H1 (cell line): ENCODE measurements around the gene FRRS1. TPM values are rescaled to one million over a fixed set of nuclear protein-coding genes. Genes with fewer than 3 reads are reported as not detected.

Source experiments
- JUN ChIP-seq: IDR thresholded peaks from 2 replicates; pipeline ENCODE4 v1.6.1; 2011; ENCODE audit warnings: low read depth, mild to moderate bottlenecking, improper control_type of control experiment, low read length
- RNF2 ChIP-seq: fragments of 200-900, 300-1000 bp; sonication (generic); IDR thresholded peaks from 2 replicates; pipeline ENCODE4 v1.7.1; 2016; ENCODE audit warnings: borderline replicate concordance, low read depth, mild to moderate bottlenecking, antibody characterized with exemption, low read length; ENCODE audit not compliant: poor library complexity, severe bottlenecking; ENCODE audit errors: missing control alignments
- polyA plus RNA-seq, 7 experiments: library from polyadenylated mRNA; depleted of rRNA in 3 of 7; stranded (reverse) in 5 of 7; unstranded in 2 of 7; fragments of >200 nt in 5 of 7; fragments of 200-250 nt in 2 of 7; gene quantifications; 1 replicate in 5 of 7; 2 replicates in 1 of 7; 4 replicates in 1 of 7; pipeline versions ENCODE4 v1.2.1 to v1.2.3, GENCODE V29; 2011 to 2013; ENCODE audit warnings: missing spikeins in 2 of 7, mixed read lengths in 2 of 7
- total RNA-seq: library from RNA; stranded (reverse); fragmentation: NEBNext Ultra II Directional; extraction: Animal tissue kit (Norgen Biotek cat#: 25700); gene quantifications from 2 replicates; pipeline ENCODE4 v1.2.1, GENCODE V29; 2021

FRRS1 gene
- total and polyA plus RNA-seq, 2 of the 8 experiments (the other 6 are each of a cell fraction or from before 2014, with no cell fraction given), result 3.5 to 6.5 TPM

DNA sequence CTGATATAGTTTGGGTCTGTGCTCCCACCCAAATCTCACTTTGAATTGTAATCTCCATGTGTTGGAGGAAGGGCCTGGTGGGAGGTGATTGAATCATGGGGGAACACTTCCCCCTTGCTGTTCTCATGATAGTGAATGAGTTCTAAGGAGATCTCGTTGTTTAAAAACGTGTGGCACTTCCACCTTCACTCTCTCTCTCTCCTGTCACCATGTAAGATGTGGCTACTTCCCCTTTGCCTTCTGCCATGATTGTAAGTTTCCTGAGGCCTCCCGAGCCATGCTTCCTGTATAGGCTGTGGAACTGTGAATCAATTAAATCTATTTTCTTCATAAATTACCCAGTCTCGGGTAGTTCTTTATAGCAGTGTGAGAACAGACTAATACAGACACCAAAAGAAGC, 40.4 kb downstream of the FRRS1 start (continued):
- TF ChIP-seq RNF2, result no peak
- TF ChIP-seq JUN, result no peak
